Parathyroid adenoma (tissue), 2 donors: ENCODE results near the gene TRMT61A.

Source experiments
- H2AFZ ChIP-seq: fragments of 300-600 bp; sonication (generic); one replicate; pipeline ENCODE4 v1.7.0; 2017; ENCODE audit warnings: antibody characterized with exemption, mild to moderate bottlenecking
- H3K27ac ChIP-seq: fragments of 300-600 bp; sonication (generic); one replicate; pipeline ENCODE4 v1.7.0; 2017
- H3K27me3 ChIP-seq: fragments of 300-600 bp; sonication (generic); one replicate; pipeline ENCODE4 v1.7.0; 2017; ENCODE audit warnings: low read length; ENCODE audit not compliant: control insufficient read depth, insufficient read depth
- H3K36me3 ChIP-seq: fragments of 300-600 bp; sonication (generic); one replicate; pipeline ENCODE4 v1.7.0; 2017; ENCODE audit warnings: low read length; ENCODE audit not compliant: control insufficient read depth, insufficient read depth
- H3K4me1 ChIP-seq: fragments of 300-600 bp; sonication (generic); one replicate; pipeline ENCODE4 v1.7.0; 2017; ENCODE audit warnings: control low read depth
- H3K4me2 ChIP-seq: fragments of 300-600 bp; sonication (generic); one replicate; pipeline ENCODE4 v1.7.0; 2017; ENCODE audit warnings: low read length
- H3K4me3 ChIP-seq: fragments of 300-600 bp; sonication (generic); one replicate; pipeline ENCODE4 v1.7.0; 2017; ENCODE audit warnings: low read depth, low read length
- H3K79me2 ChIP-seq: fragments of 300-600 bp; sonication (generic); one replicate; pipeline ENCODE4 v1.7.0; 2017; ENCODE audit warnings: control low read depth
- H3K9ac ChIP-seq: fragments of 300-600 bp; sonication (generic); one replicate; pipeline ENCODE4 v1.7.0; 2017; ENCODE audit warnings: mild to moderate bottlenecking
- H3K9me3 ChIP-seq: fragments of 300-600 bp; sonication (generic); one replicate; pipeline ENCODE4 v1.7.0; 2017; ENCODE audit warnings: low read length; ENCODE audit not compliant: control insufficient read depth
- CTCF ChIP-seq: fragments of 300-600 bp; sonication (generic); IDR thresholded peaks from one replicate; pipeline ENCODE4 v1.7.0; 2017; ENCODE audit warnings: antibody characterized with exemption, mild to moderate bottlenecking
- donor health status: primary hyperparathyroidism.

TRMT61A gene

GRCh38 chr14:103542605-103543088 is 13.7 kb downstream of the TRMT61A start:
- no peak overlapping the region for H3K9ac ChIP-seq
- H3K27me3 ChIP-seq = no peaks in the 10 kb centered on the region
- H3K4me3 ChIP-seq = no peak overlapping the region

GRCh38 chr14:103543140-103543539 is 14.1 kb downstream of the TRMT61A start:
- Histone ChIP-seq H3K4me1 (peaks cover 13% of the 10 kb centered on the region), H3K4me3 (no peak overlapping the region), H3K27ac (no peak overlapping the region), H2AFZ (no peak overlapping the region), H3K9me3 (no peaks in the 10 kb centered on the region), H3K79me2 (peaks cover 5% of the 10 kb centered on the region), H3K4me2 (no peak overlapping the region), H3K36me3 (no peaks in the 10 kb centered on the region), H3K27me3 (no peaks in the 10 kb centered on the region), H3K9ac (no peak overlapping the region)
- TF ChIP-seq CTCF = no peak

More at GRCh38 chr14:103542605-103543088, 13.7 kb downstream of the TRMT61A start:
- Histone ChIP-seq H3K9me3 (no peaks in the 10 kb centered on the region), H3K27ac (no peak overlapping the region), H3K4me2 (no peak overlapping the region), H3K36me3 (no peaks in the 10 kb centered on the region), H3K4me1 (peaks cover 13% of the 10 kb centered on the region), H3K79me2 (peaks cover 5% of the 10 kb centered on the region), H2AFZ (no peak overlapping the region)
- no peak for TF ChIP-seq CTCF

- no peak overlapping the region for H3K27ac ChIP-seq
- H3K4me1 ChIP-seq = peaks cover 8% of the 10 kb centered on the region
- H2AFZ ChIP-seq = no peak overlapping the region
- no peak overlapping the region for H3K9ac ChIP-seq
- H3K9me3 ChIP-seq = no peaks in the 10 kb centered on the region
- TF ChIP-seq CTCF = no peak
- H3K79me2 ChIP-seq = peaks cover 5% of the 10 kb centered on the region
- H3K4me2 ChIP-seq = no peak overlapping the region
- no peaks in the 10 kb centered on the region for H3K27me3 ChIP-seq
- no peaks in the 10 kb centered on the region for H3K36me3 ChIP-seq
- H3K4me3 ChIP-seq = no peak overlapping the region
These were observed 14.9 kb downstream of the TRMT61A start for GRCh38 chr14:103543721-103544387.

GRCh38 chr14:103544388-103545218 is 15.6 kb downstream of the TRMT61A start:
- no peaks in the 10 kb centered on the region for H3K36me3 ChIP-seq
- H3K9ac ChIP-seq = no peak overlapping the region
- H3K27me3 ChIP-seq = no peaks in the 10 kb centered on the region
- no peak for TF ChIP-seq CTCF
- H3K79me2 ChIP-seq = peaks cover 5% of the 10 kb centered on the region
- H3K4me1 ChIP-seq = peaks cover 3% of the 10 kb centered on the region
- H3K9me3 ChIP-seq = no peaks in the 10 kb centered on the region
- H3K4me2 ChIP-seq = no peak overlapping the region
- no peak overlapping the region for H3K27ac ChIP-seq
- H3K4me3 ChIP-seq = no peak overlapping the region
- H2AFZ ChIP-seq = no peak overlapping the region
